Gastrocnemius medialis (tissue), 4 donors: ENCODE results near the gene CLEC20A.

Experiments used
- POLR2A ChIP-seq, 2 donors: fragments of 450-650 bp; IDR thresholded peaks; one replicate each; pipeline ENCODE4 v1.6.1; 2017; ENCODE audit warnings: antibody characterized with exemption in 2 of 2, mild to moderate bottlenecking in 2 of 2, moderate library complexity in 2 of 2
- TF ChIP-seq, protein P1 (sequence below), 5 experiments: fragments of 450-650 bp in 3 of 5; fragments of 200-600 bp in 2 of 5; sonication (generic) in 2 of 5; IDR thresholded peaks in 4 of 5; conservative IDR thresholded peaks in 1 of 5; 1 replicate in 4 of 5; 2 replicates in 1 of 5; pipeline ENCODE4 v1.5.1; 2016 to 2019; ENCODE audit warnings: antibody characterized with exemption in 5 of 5, mild to moderate bottlenecking in 3 of 5, moderate library complexity in 3 of 5

GRCh38 chr1:178461701-178462100 is 35.1 kb downstream of the CLEC20A start:
- TF ChIP-seq, protein P1, sequence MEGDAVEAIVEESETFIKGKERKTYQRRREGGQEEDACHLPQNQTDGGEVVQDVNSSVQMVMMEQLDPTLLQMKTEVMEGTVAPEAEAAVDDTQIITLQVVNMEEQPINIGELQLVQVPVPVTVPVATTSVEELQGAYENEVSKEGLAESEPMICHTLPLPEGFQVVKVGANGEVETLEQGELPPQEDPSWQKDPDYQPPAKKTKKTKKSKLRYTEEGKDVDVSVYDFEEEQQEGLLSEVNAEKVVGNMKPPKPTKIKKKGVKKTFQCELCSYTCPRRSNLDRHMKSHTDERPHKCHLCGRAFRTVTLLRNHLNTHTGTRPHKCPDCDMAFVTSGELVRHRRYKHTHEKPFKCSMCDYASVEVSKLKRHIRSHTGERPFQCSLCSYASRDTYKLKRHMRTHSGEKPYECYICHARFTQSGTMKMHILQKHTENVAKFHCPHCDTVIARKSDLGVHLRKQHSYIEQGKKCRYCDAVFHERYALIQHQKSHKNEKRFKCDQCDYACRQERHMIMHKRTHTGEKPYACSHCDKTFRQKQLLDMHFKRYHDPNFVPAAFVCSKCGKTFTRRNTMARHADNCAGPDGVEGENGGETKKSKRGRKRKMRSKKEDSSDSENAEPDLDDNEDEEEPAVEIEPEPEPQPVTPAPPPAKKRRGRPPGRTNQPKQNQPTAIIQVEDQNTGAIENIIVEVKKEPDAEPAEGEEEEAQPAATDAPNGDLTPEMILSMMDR (IDR thresholded peaks at IDR 0.05 in 4 of 5, conservative IDR thresholded peaks at IDR 0.05 in 1 of 5), result no peak
- TF ChIP-seq POLR2A (IDR thresholded peaks at IDR 0.05), result no peak
